ENCODE measurements around the gene ARF1. TPM values are rescaled to one million over a fixed set of nuclear protein-coding genes. Genes with fewer than 3 reads are reported as not detected.
A peak's percentile ranks its signal among the peaks of the same experiment; 100 is the strongest.

The ARF1 gene
- total RNA-seq, 2 donors from 2014 or later: 327 to 369 TPM

DNA sequence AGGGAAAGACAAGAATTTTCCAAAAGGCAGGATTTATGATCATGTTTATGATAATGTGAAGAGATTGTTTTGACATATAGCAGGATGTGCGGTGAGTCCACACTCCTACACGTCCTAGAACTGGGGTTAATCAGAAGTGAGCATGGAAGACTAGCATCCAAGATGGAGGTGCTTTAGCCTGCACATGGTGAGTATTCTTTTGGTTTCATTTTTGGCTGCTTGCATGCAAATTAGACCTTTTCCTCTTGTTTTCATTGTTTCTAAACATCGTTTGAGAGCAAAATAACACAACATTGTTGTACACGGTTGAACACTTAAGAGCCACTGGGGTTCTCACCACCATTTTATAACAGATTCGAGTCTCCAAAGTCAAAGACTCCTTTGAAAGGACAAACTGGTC is 42.7 kb downstream of the ARF1 start:
- ATAC-seq (replicated peaks in 1 of 2) (no peak), DNase-seq (no peak)
- Mint-ChIP-seq H3K27ac (no peak overlapping the region), H3K4me3 (no peak overlapping the region), H3K36me3 (ENCODE audit: insufficient read depth in 2 of 2) (no peaks in the 10 kb centered on the region), H3K9me3 (no peaks in the 10 kb centered on the region), H3K4me1 (ENCODE audit: low read depth) (peaks cover 9% of the 10 kb centered on the region), H3K27me3 (ENCODE audit: low read depth) (peaks cover 13% of the 10 kb centered on the region)

DNA sequence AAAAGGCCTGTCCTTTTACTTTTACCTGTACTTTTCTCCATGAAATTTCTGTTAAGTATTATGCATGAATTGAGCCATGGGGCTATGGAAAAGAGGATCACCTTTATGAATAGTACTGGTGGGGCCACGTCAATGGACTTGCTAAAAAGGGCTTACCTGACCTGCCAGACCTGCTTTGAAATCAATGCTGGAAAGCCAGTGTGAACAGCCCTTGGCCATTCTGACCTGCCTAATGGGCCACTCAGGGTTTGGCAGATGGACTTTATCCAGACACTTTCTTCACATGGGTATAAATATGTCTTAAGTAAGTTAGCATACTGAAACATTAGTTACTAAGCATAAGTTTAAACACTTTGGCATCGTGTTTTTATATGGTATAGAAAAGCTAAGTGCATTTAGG is 49.3 kb downstream of the ARF1 start:
- no peak for DNase-seq
- Mint-ChIP-seq H3K9me3 (no peaks in the 10 kb centered on the region), H3K27me3 (ENCODE audit: low read depth) (peaks cover 18% of the 10 kb centered on the region), H3K4me3 (no peak overlapping the region), H3K36me3 (ENCODE audit: insufficient read depth in 2 of 2) (no peaks in the 10 kb centered on the region), H3K27ac (no peak overlapping the region), H3K4me1 (ENCODE audit: low read depth) (peaks cover 11% of the 10 kb centered on the region)
- no peak for ATAC-seq (replicated peaks in 1 of 2)

DNA sequence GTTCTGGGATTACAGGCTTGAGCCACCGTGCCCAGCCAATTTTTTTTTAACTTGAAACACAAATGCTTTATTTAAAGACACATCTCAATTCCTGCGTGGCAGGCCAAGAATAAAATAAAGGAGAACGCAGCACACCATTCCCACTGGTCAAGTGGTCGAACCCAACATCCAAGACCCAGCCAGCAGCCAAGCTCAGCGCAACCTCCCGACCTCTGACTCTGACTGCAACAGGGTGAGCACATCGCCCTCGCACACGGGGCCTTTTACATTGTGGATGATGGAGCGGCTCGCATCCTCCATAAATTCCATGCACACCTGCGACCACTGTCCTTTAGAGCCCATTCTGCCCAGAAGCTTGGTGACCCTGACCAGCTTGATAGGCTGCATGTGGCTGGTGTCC is 52.1 kb downstream of the ARF1 start:
- Mint-ChIP-seq H3K27ac (no peak overlapping the region), H3K4me1 (ENCODE audit: low read depth) (peaks cover 11% of the 10 kb centered on the region), H3K27me3 (ENCODE audit: low read depth) (peaks cover 18% of the 10 kb centered on the region), H3K4me3 (no peak overlapping the region), H3K9me3 (no peaks in the 10 kb centered on the region), H3K36me3 (ENCODE audit: insufficient read depth in 2 of 2) (no peaks in the 10 kb centered on the region)
- ATAC-seq (replicated peaks in 1 of 2) (no peak), DNase-seq (no peak)

DNA sequence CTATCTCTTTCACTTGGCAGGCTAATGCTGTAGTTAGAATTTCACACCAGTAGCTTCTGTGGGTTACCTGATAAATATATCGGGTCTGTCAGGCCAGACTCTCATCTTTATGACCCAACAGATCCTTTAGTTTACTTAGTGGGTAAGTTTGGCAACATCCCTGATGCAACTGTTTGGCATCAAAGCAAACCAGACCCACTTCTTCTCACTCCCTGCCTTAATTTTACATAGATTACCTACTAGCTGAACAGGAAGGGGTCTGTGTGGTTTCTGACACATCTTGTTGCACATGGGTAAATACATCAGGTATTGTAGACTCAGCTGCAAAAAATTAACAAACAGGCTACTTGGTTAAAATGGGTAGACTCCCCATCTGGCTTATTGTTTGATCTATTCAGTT is 54.4 kb downstream of the ARF1 start:
- H3K36me3 Mint-ChIP-seq (ENCODE audit: insufficient read depth in 2 of 2): peaks cover 3% of the 10 kb centered on the region in 2 donors
- peaks cover 10% of the 10 kb centered on the region for H3K4me1 Mint-ChIP-seq (ENCODE audit: low read depth)
- H3K27ac Mint-ChIP-seq: no peak overlapping the region
- DNase-seq: no peak
- H3K9me3 Mint-ChIP-seq: no peaks in the 10 kb centered on the region
- H3K4me3 Mint-ChIP-seq: no peak overlapping the region
- peaks cover 18% of the 10 kb centered on the region for H3K27me3 Mint-ChIP-seq (ENCODE audit: low read depth)
- ATAC-seq (replicated peaks in 1 of 2): no peak

DNA sequence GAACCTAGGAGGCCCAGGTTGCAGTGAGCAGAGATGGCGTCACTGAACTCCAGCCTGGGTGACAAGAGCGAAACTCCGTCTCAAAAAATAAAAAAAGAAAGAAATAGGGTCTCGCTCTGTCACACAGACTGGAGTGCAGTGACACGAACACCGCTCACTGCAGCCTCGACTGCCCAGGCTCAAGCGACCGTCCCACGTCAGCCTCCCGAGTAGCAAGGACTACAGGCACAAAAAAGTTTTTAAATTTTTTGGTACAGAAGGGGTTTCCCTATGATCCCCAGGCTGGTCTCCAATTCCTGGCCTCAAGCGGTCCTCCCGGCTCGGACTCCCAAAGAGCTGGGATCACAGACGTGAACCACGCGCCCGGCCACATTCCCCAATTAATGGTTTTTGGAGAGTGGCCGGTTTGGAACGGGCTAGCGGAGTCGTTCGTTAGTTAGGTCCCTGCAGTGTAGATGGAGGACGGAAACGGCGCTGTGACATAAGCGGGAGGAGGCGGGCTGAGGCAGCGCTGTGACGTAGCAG is 57.0 kb downstream of the ARF1 start:
- peaks cover 35% of the 10 kb centered on the region for H3K4me1 Mint-ChIP-seq (ENCODE audit: low read depth)
- no peak for ATAC-seq (replicated peaks in 1 of 2)
- peak overlapping the region; percentile 98 to 100 for H3K4me3 Mint-ChIP-seq
- no peaks in the 10 kb centered on the region for H3K9me3 Mint-ChIP-seq
- H3K27me3 Mint-ChIP-seq (ENCODE audit: low read depth): peaks cover 18% of the 10 kb centered on the region
- no peak for DNase-seq
- H3K36me3 Mint-ChIP-seq (ENCODE audit: insufficient read depth in 2 of 2): peaks cover 3% of the 10 kb centered on the region in 2 donors
- peak overlapping the region; percentile 84 for H3K27ac Mint-ChIP-seq

DNA sequence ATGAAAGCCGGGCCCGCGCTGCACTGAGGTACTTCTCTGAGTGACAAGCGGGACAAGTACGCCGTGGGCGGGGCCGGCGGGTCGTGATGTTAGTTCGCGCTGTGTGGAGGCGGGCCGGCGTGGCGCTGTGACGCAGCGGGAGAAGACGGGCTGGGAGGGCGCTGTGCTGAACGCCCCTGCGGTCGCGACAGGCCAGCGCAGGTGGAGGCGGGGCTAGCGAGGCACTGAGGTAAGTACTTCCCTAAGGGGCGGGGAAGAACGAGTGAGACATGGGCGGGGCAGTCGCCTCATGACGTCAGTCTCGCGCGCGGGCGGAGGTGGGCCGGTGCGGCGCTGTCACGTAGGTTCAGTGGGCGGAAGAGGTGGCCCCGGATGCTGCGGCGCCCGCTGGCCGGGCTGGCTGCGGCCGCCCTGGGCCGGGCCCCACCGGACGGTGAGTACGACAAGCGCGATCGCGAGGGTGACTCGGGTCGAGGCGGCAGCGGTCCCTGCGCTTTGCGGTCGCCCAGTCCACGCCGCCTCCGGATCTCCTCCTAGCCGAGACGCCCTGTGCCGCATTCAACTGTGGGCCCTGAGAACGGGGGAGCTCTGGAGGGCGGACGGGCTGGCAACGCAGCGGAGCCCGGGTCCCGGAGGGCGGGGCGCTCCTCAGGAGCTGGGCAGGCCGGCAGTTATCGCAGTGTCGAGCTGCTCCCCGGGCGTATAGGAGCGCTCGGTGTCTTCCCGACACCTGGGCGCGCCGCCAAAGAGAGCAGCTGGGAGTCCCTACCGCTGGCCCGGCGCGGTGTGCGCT is 57.6 kb downstream of the ARF1 start, which contains the start of gene GUK1:
GUK1 (plus strand) TSS at position 349 of the 793 bp plus-strand sequence; CDS start at position 373, 24 bp downstream.
- H3K4me1 Mint-ChIP-seq (ENCODE audit: low read depth): peaks cover 35% of the 10 kb centered on the region

DNA sequence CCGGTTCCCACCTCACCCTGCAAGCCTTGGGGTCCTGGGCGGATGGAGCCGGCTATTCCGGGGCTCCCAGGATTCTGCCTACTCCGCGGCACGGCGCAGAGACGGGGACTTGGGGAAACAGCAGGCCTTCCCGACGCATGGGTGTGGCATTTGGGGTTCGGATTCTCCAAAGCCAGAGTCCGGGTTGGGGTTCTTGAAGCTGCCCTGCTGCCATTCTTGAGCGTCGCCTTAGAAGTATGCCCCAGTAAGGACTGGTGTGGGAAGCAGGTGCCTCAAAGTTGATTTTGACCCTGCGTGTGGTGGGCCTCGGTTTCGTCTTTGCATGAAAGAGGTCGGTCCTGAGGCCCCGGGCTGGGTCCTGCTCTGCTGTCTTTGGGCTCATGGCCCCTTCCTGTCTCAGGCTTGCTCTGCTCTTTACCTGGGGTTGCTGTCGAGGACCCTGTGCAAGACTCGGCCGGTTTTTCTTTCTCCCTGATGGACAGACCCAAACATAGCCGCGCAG is 58.3 kb downstream of the ARF1 start:
- H3K9me3 Mint-ChIP-seq: no peaks in the 10 kb centered on the region
- DNase-seq (no peak), ATAC-seq (replicated peaks in 1 of 2) (no peak)
- peaks cover 3% of the 10 kb centered on the region in 2 donors for H3K36me3 Mint-ChIP-seq (ENCODE audit: insufficient read depth in 2 of 2)
- H3K27me3 Mint-ChIP-seq (ENCODE audit: low read depth): peaks cover 16% of the 10 kb centered on the region
- peak overlapping the region; percentile 98 to 100 for H3K4me3 Mint-ChIP-seq
- H3K27ac Mint-ChIP-seq: peak overlapping the region; percentile 97
- peaks cover 35% of the 10 kb centered on the region for H3K4me1 Mint-ChIP-seq (ENCODE audit: low read depth)

More for the DNA sequence above, 57.6 kb downstream of the ARF1 start, which contains the start of gene GUK1:
- Mint-ChIP-seq H3K4me3 (peak within 1 kb of the TSS; percentile 98 to 100), H3K27ac (peak within 1 kb of the TSS; percentile 97), H3K36me3 (ENCODE audit: insufficient read depth in 2 of 2) (peaks cover 3% of the 10 kb centered on the region in 2 donors), H3K27me3 (ENCODE audit: low read depth) (peaks cover 18% of the 10 kb centered on the region), H3K9me3 (no peaks in the 10 kb centered on the region)
- ATAC-seq (replicated peaks in 1 of 2) (peak; percentile 91 to 92), DNase-seq (peak; percentile 100)

DNA sequence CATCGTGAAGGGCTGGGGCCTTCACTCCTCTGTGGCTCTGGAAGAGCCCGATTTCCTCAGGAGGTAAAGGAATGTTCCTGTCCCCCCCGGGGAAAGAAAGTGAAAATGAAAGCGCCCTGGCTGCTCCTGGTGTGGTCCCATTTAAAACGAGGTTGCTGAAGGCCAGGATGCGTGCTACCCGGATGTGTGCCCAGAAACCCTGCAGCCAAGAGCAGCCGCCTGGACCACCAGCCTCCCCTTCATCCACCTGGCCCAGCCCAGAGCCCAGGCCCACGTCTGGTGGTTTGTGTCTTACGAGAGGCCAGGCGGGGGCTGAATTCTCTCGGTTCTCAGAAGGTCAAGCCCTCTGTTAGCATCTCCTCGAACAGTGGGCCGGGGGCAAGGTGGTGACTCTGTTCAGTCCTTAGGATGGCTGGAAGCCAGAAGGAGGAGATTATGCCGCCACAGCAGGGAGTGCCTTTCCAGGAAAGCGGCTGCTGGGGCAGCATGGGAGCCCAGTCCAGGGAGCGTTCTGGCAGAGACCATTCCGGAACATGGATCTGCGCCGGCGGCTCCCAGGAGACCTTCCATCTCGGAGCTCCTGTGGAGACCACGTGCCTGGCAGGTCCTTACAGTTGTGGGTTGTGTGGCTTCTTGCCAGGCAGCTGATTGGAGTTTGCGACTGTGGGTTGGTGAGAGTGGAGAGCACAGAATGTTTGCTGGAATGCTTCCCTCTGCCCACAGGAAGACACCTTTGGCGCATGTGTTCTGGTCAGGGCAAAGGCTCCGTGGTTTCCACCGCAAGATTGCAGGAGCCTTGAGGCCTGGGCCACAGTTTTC is 58.9 kb downstream of the ARF1 start:
- H3K9me3 Mint-ChIP-seq: no peaks in the 10 kb centered on the region
- peak overlapping the region; percentile 97 for H3K27ac Mint-ChIP-seq
- DNase-seq (peak in 1 of 2 donors; percentile 23), ATAC-seq (replicated peaks in 1 of 2) (no peak)
- peaks cover 3% of the 10 kb centered on the region in 2 donors for H3K36me3 Mint-ChIP-seq (ENCODE audit: insufficient read depth in 2 of 2)
- H3K27me3 Mint-ChIP-seq (ENCODE audit: low read depth): peaks cover 10% of the 10 kb centered on the region
- peak overlapping the region; percentile 98 to 100 for H3K4me3 Mint-ChIP-seq
- peaks cover 35% of the 10 kb centered on the region for H3K4me1 Mint-ChIP-seq (ENCODE audit: low read depth)

DNA sequence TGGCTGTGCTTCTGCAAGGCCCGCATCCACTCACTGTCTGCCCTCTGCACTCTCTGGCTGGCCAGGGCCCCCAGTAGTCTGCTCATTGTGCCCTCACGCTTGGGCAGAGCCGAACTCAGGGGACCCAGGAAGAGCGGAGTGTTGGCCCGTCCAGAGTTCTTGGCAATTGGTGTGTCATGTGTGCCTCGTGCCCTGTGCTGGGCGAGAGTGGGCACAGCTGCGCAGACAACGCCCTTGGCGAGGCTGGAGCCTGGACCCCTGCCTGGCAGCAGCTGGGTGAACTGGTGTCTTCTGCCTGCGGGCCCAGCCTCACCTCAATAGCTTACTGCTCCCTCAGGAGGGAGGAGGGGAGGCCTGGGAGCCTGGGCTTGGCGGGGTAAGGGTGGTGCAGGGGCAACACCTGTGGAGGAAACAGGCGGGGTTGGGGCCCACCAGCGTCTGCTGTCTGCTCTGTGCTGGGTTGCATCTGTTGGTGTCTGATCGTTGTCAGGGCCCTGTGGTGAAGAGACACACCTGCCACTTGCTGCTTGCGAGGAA is 59.7 kb downstream of the ARF1 start:
- peaks cover 3% of the 10 kb centered on the region in 2 donors for H3K36me3 Mint-ChIP-seq (ENCODE audit: insufficient read depth in 2 of 2)
- H3K9me3 Mint-ChIP-seq: no peaks in the 10 kb centered on the region
- H3K27me3 Mint-ChIP-seq (ENCODE audit: low read depth): peaks cover 3% of the 10 kb centered on the region
- H3K27ac Mint-ChIP-seq: peak overlapping the region; percentile 15
- H3K4me1 Mint-ChIP-seq (ENCODE audit: low read depth): peaks cover 35% of the 10 kb centered on the region
- ATAC-seq (replicated peaks in 1 of 2): no peak
- H3K4me3 Mint-ChIP-seq: peak overlapping the region; percentile 98 to 100
- DNase-seq: no peak

DNA sequence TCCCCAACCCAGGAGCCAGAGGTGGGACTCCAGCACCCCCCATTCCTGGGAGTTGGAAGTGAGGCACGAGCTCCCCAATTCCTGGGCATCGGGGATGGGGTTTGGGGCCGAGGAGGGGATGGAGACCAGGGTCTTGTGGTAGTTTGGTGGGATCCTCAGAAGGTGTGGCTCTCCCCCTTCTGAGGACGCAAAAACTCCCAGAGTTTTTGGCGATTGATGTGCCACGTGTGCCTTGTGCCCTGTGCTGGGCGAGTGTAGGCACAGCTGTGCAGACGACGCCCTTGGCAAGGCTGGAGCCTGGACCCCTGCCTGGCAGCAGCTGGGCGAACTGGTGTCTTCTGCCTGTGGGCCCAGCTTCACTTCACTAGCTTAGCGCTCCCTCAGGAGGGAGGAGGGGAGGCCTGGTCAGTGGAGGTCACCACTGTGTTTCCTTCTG is 60.2 kb downstream of the ARF1 start:
- H3K36me3 Mint-ChIP-seq (ENCODE audit: insufficient read depth in 2 of 2): peaks cover 3% of the 10 kb centered on the region in 2 donors
- H3K27ac Mint-ChIP-seq: peak overlapping the region; percentile 17

DNA sequence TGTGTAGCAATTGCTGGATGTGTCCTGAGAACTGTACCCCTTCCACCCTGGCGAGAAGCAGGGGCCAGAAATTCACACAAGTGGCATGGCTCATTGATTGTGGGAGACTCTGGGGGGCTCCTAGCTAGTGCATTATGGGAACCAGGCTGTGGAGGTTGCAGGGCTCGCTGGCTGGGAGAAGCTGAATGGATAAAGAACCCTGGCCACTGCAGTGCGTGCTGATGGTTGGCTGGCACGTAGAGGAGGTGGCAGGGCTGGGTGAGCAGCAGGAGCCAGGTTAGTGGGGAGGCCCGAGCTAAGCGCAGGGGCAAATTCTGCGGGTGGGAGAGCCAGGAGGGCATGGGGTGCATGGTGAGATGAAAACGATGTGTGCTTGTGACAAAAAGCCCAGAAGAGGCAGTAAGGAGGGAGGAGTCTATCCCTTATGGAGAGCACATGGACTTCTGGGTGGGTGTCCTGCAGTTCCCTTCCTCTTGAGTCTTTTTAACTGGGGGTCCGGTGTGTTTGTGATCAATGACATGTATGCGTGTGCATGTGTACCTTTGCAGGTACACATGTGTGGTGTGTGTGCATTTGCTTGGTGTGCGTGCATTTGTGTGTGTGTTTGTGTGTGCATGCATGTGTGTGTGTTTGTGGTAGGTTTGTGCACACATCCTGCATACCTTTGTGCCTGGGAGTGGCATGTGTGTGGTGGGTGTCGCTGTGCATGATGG is 61.1 kb downstream of the ARF1 start:
- Mint-ChIP-seq H3K4me1 (ENCODE audit: low read depth) (peaks cover 35% of the 10 kb centered on the region), H3K4me3 (peak overlapping the region; percentile 98 to 100), H3K9me3 (no peaks in the 10 kb centered on the region), H3K27ac (no peak overlapping the region), H3K27me3 (ENCODE audit: low read depth) (no peaks in the 10 kb centered on the region), H3K36me3 (ENCODE audit: insufficient read depth in 2 of 2) (peaks cover 3% of the 10 kb centered on the region in 2 donors)
- ATAC-seq (replicated peaks in 1 of 2) (no peak), DNase-seq (no peak)

More for the DNA sequence above, 60.2 kb downstream of the ARF1 start:
- no peak for ATAC-seq (replicated peaks in 1 of 2)
- Mint-ChIP-seq H3K4me1 (ENCODE audit: low read depth) (peaks cover 35% of the 10 kb centered on the region), H3K9me3 (no peaks in the 10 kb centered on the region), H3K27me3 (ENCODE audit: low read depth) (no peaks in the 10 kb centered on the region), H3K4me3 (peak overlapping the region; percentile 98 to 100)
- DNase-seq: no peak
